HepG2 (cell line): Measurements from ENCODE around the gene ART1. TPM values are rescaled to one million over a fixed set of nuclear protein-coding genes. Genes with fewer than 3 reads are reported as not detected.

ENCODE experiments used
- CAMTA2 ChIP-seq: sonication (generic); formaldehyde crosslinking; IDR thresholded peaks from 2 replicates; pipeline ENCODE4 v1.4.0; 2020; ENCODE audit warnings: mild to moderate bottlenecking, missing genetic modification reagents, borderline replicate concordance
- GLI4 ChIP-seq: sonication (generic); formaldehyde crosslinking; IDR thresholded peaks from 2 replicates; pipeline ENCODE4 v1.5.1; 2020; ENCODE audit warnings: missing genetic modification reagents, mild to moderate bottlenecking, moderate library complexity, borderline replicate concordance
- HMG20A ChIP-seq: IDR thresholded peaks from 2 replicates; pipeline ENCODE4 v1.6.1; 2016; ENCODE audit warnings: borderline replicate concordance
- HNF4G ChIP-seq, 2 experiments: sonication (generic) in 1 of 2; formaldehyde crosslinking in 1 of 2; IDR thresholded peaks; 2 replicates each; pipeline versions ENCODE4 v1.4.0 to v1.6.1; 2011 to 2020; ENCODE audit warnings: borderline replicate concordance in 2 of 2, low read depth in 2 of 2, mild to moderate bottlenecking in 2 of 2, low read length in 1 of 2, missing genetic modification reagents in 1 of 2, moderate library complexity in 1 of 2
- MAF1 ChIP-seq: sonication (generic); formaldehyde crosslinking; IDR thresholded peaks from 2 replicates; pipeline ENCODE4 v1.5.0; 2020; ENCODE audit warnings: missing genetic modification reagents, borderline replicate concordance
- MBD4 ChIP-seq: IDR thresholded peaks from 2 replicates; pipeline ENCODE4 v1.6.1; 2012; ENCODE audit warnings: low read length, inconsistent platforms, borderline replicate concordance
- NFE2L2 ChIP-seq: fragments of 150-350 bp; IDR thresholded peaks from 2 replicates; pipeline ENCODE4 v1.6.1; 2014; ENCODE audit warnings: low read length
- USF2 ChIP-seq, 2 experiments: sonication (generic) in 1 of 2; formaldehyde crosslinking in 1 of 2; IDR thresholded peaks; 2 replicates each; pipeline versions ENCODE4 v1.5.1 to v1.6.1; 2011 to 2020; ENCODE audit warnings: borderline replicate concordance in 1 of 2, low read depth in 1 of 2, low read length in 1 of 2, mild to moderate bottlenecking in 1 of 2, missing genetic modification reagents in 1 of 2, moderate library complexity in 1 of 2
- ZBTB33 ChIP-seq: sonication (generic); formaldehyde crosslinking; IDR thresholded peaks from 2 replicates; pipeline ENCODE4 v1.4.0; 2020; ENCODE audit warnings: missing genetic modification reagents
- ZNF280D ChIP-seq: sonication (generic); formaldehyde crosslinking; IDR thresholded peaks from 2 replicates; pipeline ENCODE4 v1.5.1; 2020; ENCODE audit warnings: mild to moderate bottlenecking, missing genetic modification reagents
- ZNF383 ChIP-seq: sonication (generic); formaldehyde crosslinking; IDR thresholded peaks from 2 replicates; pipeline ENCODE4 v1.4.0; 2020; ENCODE audit warnings: missing genetic modification reagents, mild to moderate bottlenecking, borderline replicate concordance
- ZNF7 ChIP-seq: IDR thresholded peaks from 2 replicates; pipeline ENCODE4 v1.6.1; 2016; ENCODE audit warnings: missing biosample characterization, missing genetic modification reagents
- ZNF850 ChIP-seq: sonication (generic); formaldehyde crosslinking; conservative IDR thresholded peaks from 2 replicates; pipeline ENCODE4 v1.9.0; 2021; ENCODE audit warnings: mild to moderate bottlenecking, missing genetic modification reagents
- ZSCAN31 ChIP-seq: sonication (generic); formaldehyde crosslinking; IDR thresholded peaks from 2 replicates; pipeline ENCODE4 v1.5.0; 2020; ENCODE audit warnings: low read depth, mild to moderate bottlenecking, missing genetic modification reagents
- polyA plus RNA-seq, 8 experiments: library from polyadenylated mRNA; depleted of rRNA in 3 of 8; stranded (reverse) in 7 of 8; unstranded in 1 of 8; fragments of >200 nt; fragmentation: Illumina TruSeq in 4 of 8; extraction: Trizol in 4 of 8; gene quantifications; 2 replicates each; pipeline versions ENCODE4 v1.2.1 to v1.2.3, GENCODE V29; 2011 to 2016; ENCODE audit warnings: low read depth in 4 of 8, missing spikeins in 1 of 8, mixed read lengths in 1 of 8; ENCODE audit not compliant: insufficient read depth in 1 of 8
- total RNA-seq, 5 experiments: library from RNA; depleted of rRNA; stranded (reverse); fragments of >200 nt; fragmentation: Illumina TruSeq; extraction: Trizol; gene quantifications; 2 replicates each; pipeline ENCODE4 v1.2.3, GENCODE V29; 2016; ENCODE audit warnings: low read depth in 1 of 5
- TF ChIP-seq, protein P1 (sequence below): sonication (generic); formaldehyde crosslinking; IDR thresholded peaks from 2 replicates; pipeline ENCODE4 v1.4.0; 2020; ENCODE audit warnings: missing genetic modification reagents, mild to moderate bottlenecking, borderline replicate concordance

The ART1 gene
- total and polyA plus RNA-seq, 2 of the 13 experiments (the other 11 are each of a cell fraction or from before 2014, with no cell fraction given): not detected

DNA sequence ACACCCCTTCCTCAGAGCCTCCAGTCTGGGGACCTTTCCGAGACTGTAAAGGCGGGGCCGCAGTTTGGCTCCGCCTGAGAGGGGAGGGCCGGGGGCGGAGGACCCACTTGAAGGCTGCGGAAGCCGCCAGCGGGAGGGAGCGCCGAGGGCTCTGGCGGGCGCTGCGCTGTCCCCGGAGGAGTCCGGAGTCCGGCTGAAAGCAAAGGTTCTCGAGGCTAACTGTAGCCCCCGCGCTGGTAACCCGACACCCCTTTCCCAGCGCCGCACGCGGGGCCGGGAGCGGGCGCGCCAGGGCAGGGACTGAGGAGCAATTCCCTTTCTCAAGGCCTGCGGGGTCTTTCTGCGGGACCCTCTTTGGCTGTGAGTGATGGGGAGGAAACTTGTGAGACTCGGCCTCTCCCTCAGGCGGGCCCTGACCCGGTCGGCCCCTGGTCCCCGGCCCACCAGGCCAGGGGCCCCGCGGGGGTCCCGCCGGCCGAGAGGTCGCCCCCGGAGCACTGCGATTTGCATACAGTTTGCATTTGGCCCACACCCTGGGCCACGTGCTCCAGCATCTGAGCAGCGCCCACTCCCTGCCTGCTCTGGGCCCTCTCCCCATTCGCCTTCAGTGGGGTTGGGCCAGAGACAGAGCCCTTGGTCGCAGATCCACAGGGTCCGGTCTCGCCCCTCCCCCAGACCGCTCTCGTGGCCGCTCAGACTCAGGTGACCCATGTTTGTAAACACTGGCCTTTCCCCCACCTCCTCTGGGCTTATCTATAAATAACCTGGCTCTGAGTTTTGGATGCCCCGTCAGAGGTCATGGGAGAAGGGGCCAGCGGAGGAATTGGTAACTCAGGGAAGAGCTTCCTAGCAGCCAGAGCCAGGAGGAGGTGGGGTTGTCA is 2.6 kb upstream of the ART1 start (continued):
- TF ChIP-seq USF2 (IDR thresholded peaks at IDR 0.05; ENCODE audit: low read depth, low read length): no peak
- peak; percentile 53; the same call in 1 of the 2 replicates for TF ChIP-seq USF2 (CRISPR knock-in tag; IDR thresholded peaks at IDR 0.05; ENCODE audit: borderline replicate concordance)
- no peak for TF ChIP-seq ZBTB33
- TF ChIP-seq MAF1: no peak
- 0 out of 2 replicates have a peak, but pooled peaks have one; percentile 9 for TF ChIP-seq HMG20A (CRISPR knock-in tag)
- TF ChIP-seq ZNF850: peak; percentile 75; the same call in 1 of the 2 replicates
- TF ChIP-seq ZSCAN31 (CRISPR knock-in tag): no peak
- TF ChIP-seq ZNF383 (CRISPR knock-in tag): no peak
- TF ChIP-seq CAMTA2: no peak
- no peak for TF ChIP-seq GLI4 (CRISPR knock-in tag)
- TF ChIP-seq HNF4G (IDR thresholded peaks at IDR 0.05; ENCODE audit: borderline replicate concordance, low read depth, low read length): peak; percentile 28; the same call in 1 of the 2 replicates
- TF ChIP-seq HNF4G (CRISPR knock-in tag; IDR thresholded peaks at IDR 0.05; ENCODE audit: borderline replicate concordance, low read depth): no peak; the same call in 1 of the 2 replicates
- TF ChIP-seq, protein P1, sequence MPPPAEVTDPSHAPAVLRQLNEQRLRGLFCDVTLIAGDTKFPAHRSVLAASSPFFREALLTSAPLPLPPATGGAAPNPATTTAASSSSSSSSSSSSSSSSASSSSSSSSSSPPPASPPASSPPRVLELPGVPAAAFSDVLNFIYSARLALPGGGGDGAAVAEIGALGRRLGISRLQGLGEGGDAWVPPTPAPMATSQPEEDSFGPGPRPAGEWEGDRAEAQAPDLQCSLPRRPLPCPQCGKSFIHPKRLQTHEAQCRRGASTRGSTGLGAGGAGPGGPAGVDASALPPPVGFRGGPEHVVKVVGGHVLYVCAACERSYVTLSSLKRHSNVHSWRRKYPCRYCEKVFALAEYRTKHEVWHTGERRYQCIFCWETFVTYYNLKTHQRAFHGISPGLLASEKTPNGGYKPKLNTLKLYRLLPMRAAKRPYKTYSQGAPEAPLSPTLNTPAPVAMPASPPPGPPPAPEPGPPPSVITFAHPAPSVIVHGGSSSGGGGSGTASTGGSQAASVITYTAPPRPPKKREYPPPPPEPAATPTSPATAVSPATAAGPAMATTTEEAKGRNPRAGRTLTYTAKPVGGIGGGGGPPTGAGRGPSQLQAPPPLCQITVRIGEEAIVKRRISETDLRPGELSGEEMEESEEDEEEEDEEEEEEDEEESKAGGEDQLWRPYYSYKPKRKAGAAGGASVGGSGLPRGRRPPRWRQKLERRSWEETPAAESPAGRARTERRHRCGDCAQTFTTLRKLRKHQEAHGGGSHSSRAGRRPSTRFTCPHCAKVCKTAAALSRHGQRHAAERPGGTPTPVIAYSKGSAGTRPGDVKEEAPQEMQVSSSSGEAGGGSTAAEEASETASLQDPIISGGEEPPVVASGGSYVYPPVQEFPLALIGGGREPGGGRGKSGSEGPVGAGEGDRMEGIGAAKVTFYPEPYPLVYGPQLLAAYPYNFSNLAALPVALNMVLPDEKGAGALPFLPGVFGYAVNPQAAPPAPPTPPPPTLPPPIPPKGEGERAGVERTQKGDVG (CRISPR knock-in tag): no peak
- no peak for TF ChIP-seq ZNF280D (CRISPR knock-in tag)
- no peak for TF ChIP-seq NFE2L2
- TF ChIP-seq ZNF7: no peak
- no peak for TF ChIP-seq MBD4
